ENCODE results near the gene ZC3H10.
"Not testable (repeated sequence)": the region's sequence is repeated elsewhere in the genome, so short reads cannot be mapped to it uniquely, and the experiment has no call there.

The ZC3H10 gene, protein sequence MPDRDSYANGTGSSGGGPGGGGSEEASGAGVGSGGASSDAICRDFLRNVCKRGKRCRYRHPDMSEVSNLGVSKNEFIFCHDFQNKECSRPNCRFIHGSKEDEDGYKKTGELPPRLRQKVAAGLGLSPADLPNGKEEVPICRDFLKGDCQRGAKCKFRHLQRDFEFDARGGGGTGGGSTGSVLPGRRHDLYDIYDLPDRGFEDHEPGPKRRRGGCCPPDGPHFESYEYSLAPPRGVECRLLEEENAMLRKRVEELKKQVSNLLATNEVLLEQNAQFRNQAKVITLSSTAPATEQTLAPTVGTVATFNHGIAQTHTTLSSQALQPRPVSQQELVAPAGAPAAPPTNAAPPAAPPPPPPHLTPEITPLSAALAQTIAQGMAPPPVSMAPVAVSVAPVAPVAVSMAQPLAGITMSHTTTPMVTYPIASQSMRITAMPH

DNA sequence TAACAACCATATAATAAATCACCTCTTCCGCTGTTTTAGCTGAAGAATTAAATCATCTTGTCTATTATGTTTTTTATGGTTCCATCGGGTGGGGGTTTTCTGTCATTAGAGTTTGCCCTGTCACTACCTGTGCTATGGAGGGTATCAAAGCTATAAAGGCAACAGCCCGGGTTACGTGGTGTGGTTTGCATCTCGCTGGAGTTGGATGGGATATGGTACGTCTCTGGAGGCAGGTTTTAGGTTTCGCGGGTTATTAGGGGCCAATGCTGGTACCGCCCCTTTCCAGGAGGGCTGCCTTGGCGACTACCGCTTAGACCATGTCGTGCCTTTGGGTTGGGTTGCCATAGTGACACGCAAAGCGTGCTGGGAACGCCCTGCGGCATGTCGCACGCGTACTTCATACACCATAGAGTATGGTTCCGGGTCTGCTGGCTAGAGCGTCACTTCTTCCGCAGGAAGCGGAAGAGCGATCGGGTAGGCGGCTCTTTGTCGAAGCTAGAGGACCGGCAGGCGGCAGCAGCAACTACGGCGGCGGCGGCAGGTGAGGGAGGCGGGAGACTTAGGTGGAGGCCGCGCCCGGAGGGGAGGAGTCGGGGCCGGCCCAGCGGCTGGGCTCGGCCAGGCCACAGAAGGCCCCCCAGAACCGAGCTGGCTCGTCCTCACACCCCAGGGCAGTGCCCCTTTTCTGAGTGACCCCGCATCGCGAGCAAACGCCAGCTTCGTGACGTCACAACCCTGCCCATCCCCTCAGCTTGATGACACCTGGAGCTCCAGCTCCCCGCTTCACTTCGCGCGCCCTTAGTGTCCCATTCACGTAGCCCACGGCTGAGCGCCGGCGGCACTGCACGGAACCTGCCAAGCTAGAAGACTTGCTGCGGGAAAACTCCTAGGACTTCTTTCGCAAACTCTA lies at the start of gene ZC3H10:
Gene ZC3H10 (plus strand): TSS at position 489 of the 910 bp plus-strand sequence. CDS start 2,297 bp downstream, outside the sequence.
- DNase-seq (ENCODE audit: low read depth in 3 of 3, low spot score in 1 of 3) = peak; percentile 89 to 95 (median 91)

DNA sequence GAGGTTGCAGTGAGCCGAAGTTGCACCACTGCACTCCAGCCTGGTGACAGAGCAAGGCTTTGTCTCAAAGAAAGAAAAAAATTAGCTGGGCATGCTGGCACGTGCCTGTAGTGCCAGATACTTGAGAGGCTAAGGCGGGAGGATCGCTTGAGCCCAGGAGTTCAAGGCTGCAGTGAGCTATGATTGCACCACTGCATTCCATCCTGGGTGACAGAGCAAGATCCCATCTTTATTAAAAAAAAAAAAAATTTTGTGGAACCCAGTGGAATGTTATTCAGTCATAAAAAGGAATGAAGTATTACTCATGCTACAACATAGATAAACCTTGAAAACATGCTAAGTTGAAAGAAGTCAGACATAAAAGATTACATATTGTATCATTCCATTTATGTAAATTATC lies 46.4 kb upstream of the ZC3H10 start:
- no peak for DNase-seq (ENCODE audit: low read depth in 3 of 3, low spot score in 1 of 3)

DNA sequence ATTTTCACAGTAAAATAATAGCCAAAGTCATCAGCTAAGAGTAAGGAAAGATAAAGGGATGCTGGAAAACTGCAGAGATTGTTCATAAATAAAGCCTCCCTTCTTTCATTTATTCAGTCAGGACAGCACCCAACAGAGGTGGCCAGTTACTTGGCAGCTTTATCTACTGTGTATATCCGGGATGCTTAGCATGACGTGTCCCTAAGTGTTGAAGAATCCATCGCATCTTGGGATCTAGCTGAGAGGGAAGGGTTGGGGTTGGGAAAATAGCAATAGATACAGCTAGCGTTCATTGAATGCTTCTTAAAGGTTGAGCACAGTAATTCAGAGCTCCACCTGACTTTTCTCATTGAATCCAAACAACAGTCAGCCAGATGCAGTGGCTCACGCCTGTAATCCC lies 43.7 kb upstream of the ZC3H10 start:
- DNase-seq (ENCODE audit: low read depth in 3 of 3, low spot score in 1 of 3) = no peak

GRCh38 chr12:56077966-56078365 lies 40.1 kb upstream of the ZC3H10 start:
- DNase-seq (ENCODE audit: low read depth in 3 of 3, low spot score in 1 of 3) = not testable (repeated sequence)

GRCh38 chr12:56078427-56078826 lies 39.6 kb upstream of the ZC3H10 start:
- no peak for DNase-seq (ENCODE audit: low read depth in 3 of 3, low spot score in 1 of 3)

DNA sequence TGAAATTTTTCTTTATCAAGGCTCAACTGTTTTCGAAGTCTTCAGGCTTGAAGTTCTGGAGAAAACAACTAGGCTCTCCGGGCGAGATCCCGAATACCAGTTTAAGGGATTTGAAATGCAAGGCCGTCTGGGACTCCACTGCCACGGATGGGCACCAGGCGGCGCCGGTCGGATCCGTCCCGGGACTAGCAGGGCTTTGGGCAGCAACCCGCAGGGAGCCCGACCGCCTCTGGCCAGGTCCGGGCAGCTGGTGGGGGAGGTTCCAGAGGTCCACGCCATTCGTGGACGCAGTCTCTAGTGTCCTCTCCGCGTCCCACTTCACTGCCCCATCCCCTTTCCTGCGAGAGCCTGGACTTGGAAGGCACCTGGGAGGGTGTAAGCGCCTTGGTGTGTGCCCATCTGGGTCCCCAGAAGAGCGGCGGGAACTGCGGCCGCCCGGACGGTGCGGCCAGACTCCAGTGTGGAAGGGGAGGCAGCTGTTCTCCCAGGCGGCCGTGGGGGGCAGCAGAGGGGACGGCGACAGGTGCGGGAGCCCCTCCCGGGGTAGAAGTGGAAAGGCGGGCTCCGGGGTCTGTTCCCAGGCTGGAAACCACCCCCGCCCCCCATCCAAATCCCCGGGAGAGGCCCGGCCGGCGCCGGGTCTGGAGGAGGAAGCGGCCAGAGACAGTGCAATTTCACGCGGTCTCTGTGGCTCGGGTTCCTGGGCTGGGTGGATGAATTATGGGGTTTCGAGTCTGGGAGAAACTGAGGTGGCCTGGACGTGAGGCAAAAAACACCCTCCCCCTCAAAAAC lies 38.9 kb upstream of the ZC3H10 start:
- DNase-seq (ENCODE audit: low read depth in 3 of 3, low spot score in 1 of 3) = peak in 2 of 3 donors; percentile 11 to 35

DNA sequence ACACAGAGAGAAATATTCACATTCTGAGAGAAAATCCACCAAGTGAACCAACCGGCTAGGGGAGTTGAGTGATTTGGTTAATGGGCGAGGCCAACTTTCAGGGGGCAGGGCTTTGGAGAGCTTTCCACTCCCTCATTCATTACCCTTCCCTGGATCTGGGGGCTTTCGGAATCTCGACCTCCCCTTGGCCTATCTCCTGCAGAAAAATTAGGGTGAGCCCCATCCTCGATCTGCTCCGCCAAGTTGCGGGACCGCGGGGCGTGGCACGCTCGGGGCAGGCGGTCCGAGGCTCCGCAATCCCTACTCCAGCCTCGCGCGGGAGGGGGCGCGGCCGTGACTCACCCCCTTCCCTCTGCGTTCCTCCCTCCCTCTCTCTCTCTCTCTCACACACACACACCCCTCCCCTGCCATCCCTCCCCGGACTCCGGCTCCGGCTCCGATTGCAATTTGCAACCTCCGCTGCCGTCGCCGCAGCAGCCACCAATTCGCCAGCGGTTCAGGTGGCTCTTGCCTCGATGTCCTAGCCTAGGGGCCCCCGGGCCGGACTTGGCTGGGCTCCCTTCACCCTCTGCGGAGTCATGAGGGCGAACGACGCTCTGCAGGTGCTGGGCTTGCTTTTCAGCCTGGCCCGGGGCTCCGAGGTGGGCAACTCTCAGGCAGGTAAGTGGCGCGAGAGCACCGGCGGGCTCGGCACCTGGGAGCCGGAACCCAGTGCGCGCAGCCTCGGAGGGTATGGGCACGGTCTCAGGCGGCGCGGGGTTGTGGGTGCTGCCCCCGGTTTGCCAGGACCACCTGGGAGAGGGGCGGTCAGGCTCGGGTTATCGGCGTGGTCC lies 38.1 kb upstream of the ZC3H10 start, which contains the start of gene ERBB3:
Gene ERBB3 (plus strand): TSS at position 443 of the 833 bp plus-strand sequence. CDS start 136 bp downstream, at position 579.
- DNase-seq (ENCODE audit: low read depth in 3 of 3, low spot score in 1 of 3) = peak in 2 of 3 donors; percentile 42 to 55

GRCh38 chr12:56080556-56081138 lies 37.4 kb upstream of the ZC3H10 start:
- DNase-seq (ENCODE audit: low read depth in 3 of 3, low spot score in 1 of 3) = no peak

DNA sequence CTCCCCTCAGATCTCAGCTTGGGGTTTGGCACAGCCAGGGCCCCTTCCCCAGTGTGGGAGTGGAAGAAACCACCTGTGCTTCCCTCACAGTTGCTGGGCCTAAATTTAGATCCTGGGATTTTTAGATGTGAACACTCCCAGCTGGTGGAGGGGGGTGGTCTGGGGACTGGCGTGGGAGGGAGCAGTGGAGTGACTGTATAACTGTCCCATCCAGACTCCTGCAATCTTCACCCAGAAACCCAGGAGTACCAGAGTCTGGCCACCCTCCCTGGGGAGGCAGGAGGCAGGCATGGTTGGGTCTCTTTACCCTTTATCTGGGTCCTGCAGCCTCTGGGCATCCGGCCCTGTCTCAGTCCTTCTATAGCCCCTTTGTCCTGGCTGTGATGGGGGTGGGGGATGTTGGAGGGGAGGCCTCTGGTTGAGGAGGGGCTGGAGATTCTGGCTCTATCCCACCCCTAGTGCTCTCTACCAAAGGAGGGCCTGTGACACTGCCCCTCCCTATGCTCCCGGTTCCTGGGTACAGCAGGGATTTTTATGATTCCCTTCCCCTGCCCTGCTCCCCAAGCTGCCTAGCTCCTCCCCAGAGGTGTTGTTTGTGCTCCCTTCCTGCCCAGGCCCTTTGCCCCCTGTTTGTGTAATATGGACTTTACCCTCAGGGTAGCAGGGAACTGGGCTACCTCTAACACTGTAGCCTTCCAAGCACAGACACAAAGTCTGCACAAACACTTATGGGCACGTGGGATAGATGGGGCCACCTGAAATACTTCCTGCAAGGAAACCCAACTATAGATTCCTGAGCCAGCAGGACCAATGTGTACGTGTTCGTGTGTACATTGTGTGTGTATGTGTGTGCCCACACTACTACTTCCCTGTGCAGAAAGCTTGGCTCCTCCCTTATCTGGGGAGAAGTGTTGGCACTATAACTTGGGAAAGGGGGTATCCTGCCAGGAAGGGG lies 36.4 kb upstream of the ZC3H10 start:
- no peak for DNase-seq (ENCODE audit: low read depth in 3 of 3, low spot score in 1 of 3)

GRCh38 chr12:56082382-56082781 lies 35.7 kb upstream of the ZC3H10 start:
- DNase-seq (ENCODE audit: low read depth in 3 of 3, low spot score in 1 of 3) = no peak

GRCh38 chr12:56082967-56083366 lies 35.1 kb upstream of the ZC3H10 start:
- no peak for DNase-seq (ENCODE audit: low read depth in 3 of 3, low spot score in 1 of 3)

DNA sequence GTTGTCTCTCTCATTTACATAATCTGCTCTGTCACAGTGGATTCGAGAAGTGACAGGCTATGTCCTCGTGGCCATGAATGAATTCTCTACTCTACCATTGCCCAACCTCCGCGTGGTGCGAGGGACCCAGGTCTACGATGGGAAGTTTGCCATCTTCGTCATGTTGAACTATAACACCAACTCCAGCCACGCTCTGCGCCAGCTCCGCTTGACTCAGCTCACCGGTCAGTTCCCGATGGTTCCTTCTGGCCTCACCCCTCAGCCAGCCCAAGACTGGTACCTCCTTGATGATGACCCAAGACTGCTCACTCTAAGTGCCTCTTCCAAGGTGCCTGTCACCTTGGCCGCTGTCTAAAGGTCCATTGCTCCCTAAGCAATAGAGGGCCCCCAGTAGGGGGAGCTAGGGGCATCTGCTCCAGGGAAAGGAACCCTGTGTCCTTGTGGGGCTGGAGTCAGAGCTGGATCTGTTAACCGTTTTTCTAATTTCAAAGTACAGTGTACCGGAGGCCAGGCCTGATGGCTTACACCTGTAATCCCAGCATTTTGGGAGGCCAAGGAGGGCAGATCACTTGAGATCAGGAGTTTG lies 33.0 kb upstream of the ZC3H10 start:
- DNase-seq (ENCODE audit: low read depth in 3 of 3, low spot score in 1 of 3) = no peak

DNA sequence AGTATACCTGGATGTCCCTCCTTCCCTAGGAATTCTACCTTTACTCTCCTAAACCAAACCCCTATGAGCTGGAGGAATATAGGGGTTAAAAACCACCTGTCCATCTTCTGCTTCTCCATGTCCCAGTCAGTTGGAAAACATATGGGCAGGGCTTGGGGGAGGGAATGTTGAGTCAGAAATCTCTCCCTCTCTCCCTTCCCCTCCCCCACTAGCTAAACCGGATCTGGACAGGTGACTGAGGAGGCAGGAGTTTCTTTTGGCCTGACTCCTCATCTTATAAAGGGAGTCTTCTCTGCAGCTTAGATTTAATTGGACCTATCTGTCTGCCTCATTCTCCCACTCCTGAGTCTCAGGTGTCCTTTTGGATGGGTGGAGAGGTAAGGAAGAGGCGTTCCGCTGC lies 32.0 kb upstream of the ZC3H10 start:
- DNase-seq (ENCODE audit: low read depth in 3 of 3, low spot score in 1 of 3) = no peak

- DNase-seq (ENCODE audit: low read depth in 3 of 3, low spot score in 1 of 3) = no peak
Measured at GRCh38 chr12:56086608-56087007, 31.5 kb upstream of the ZC3H10 start.

- no peak for DNase-seq (ENCODE audit: low read depth in 3 of 3, low spot score in 1 of 3)
Measured at GRCh38 chr12:56087220-56087619, 30.8 kb upstream of the ZC3H10 start.

GRCh38 chr12:56097738-56098137 lies 20.3 kb upstream of the ZC3H10 start:
- no peak for DNase-seq (ENCODE audit: low read depth in 3 of 3, low spot score in 1 of 3)

- no peak for DNase-seq (ENCODE audit: low read depth in 3 of 3, low spot score in 1 of 3)
Measured at GRCh38 chr12:56098592-56098991, 19.5 kb upstream of the ZC3H10 start.

- no peak for DNase-seq (ENCODE audit: low read depth in 3 of 3, low spot score in 1 of 3)
Measured at GRCh38 chr12:56099787-56100186, 18.3 kb upstream of the ZC3H10 start.
